NT2/D1 (cell line): ENCODE data around the gene BCDIN3D.

Experiments
- DNase-seq: peaks from one replicate; pipeline ENCODE4 v3.0.0-alpha.2; 2011; ENCODE audit warnings: low read depth, low spot score
- H3K27me3 ChIP-seq: 2 replicates; pipeline ENCODE4 v1.6.0; 2011; ENCODE audit warnings: mild to moderate bottlenecking; ENCODE audit not compliant: insufficient read length, insufficient read depth
- H3K36me3 ChIP-seq: 2 replicates; pipeline ENCODE4 v1.6.1; 2011; ENCODE audit warnings: mild to moderate bottlenecking, low read length, mixed read lengths; ENCODE audit not compliant: insufficient read depth, insufficient read length
- H3K4me1 ChIP-seq: 2 replicates; pipeline ENCODE4 v1.5.1; 2011; ENCODE audit not compliant: insufficient read depth, insufficient read length
- H3K4me3 ChIP-seq: 2 replicates; pipeline ENCODE4 v1.5.1; 2011; ENCODE audit warnings: low read depth; ENCODE audit not compliant: insufficient read length
- H3K9ac ChIP-seq: 2 replicates; pipeline ENCODE4 v1.6.0; 2011; ENCODE audit warnings: low read depth; ENCODE audit not compliant: insufficient read length
- H3K9me3 ChIP-seq: 2 replicates; pipeline ENCODE4 v1.5.1; 2011; ENCODE audit warnings: mild to moderate bottlenecking, low read length; ENCODE audit not compliant: insufficient read depth
- SUZ12 ChIP-seq: IDR thresholded peaks from 2 replicates; pipeline ENCODE4 v1.6.1; 2011; ENCODE audit not compliant: insufficient read length, insufficient read depth; ENCODE audit errors: extremely low read depth
- YY1 ChIP-seq: IDR thresholded peaks from 2 replicates; pipeline ENCODE4 v1.6.1; 2011; ENCODE audit not compliant: insufficient read length, insufficient read depth
- ZNF274 ChIP-seq: IDR thresholded peaks from 2 replicates; pipeline ENCODE4 v1.6.1; 2011; ENCODE audit warnings: mild to moderate bottlenecking, low read depth, low read length

Gene BCDIN3D

GRCh38 chr12:49805409-49805808 is 37.5 kb downstream of the BCDIN3D start:
- H3K9me3 ChIP-seq: no peaks in the 10 kb centered on the region
- no peak for DNase-seq

GRCh38 chr12:49804821-49805220 is 38.1 kb downstream of the BCDIN3D start:
- Histone ChIP-seq H3K4me3 (no peak overlapping the region), H3K9me3 (no peaks in the 10 kb centered on the region), H3K4me1 (peaks cover 26% of the 10 kb centered on the region), H3K27me3 (no peaks in the 10 kb centered on the region), H3K36me3 (peaks cover 71% of the 10 kb centered on the region), H3K9ac (no peak overlapping the region)
- TF ChIP-seq ZNF274 (no peak), YY1 (no peak), SUZ12 (no peak)
- no peak for DNase-seq

More at GRCh38 chr12:49805409-49805808, 37.5 kb downstream of the BCDIN3D start:
- TF ChIP-seq YY1: no peak
- TF ChIP-seq SUZ12: no peak
- no peak for TF ChIP-seq ZNF274
- Histone ChIP-seq H3K36me3 (peaks cover 67% of the 10 kb centered on the region), H3K4me3 (no peak overlapping the region), H3K9ac (no peak overlapping the region), H3K27me3 (no peaks in the 10 kb centered on the region), H3K4me1 (peaks cover 29% of the 10 kb centered on the region)

GRCh38 chr12:49803693-49804450 is 39.0 kb downstream of the BCDIN3D start:
- Histone ChIP-seq H3K36me3 (peaks cover 80% of the 10 kb centered on the region), H3K4me3 (no peak overlapping the region), H3K9ac (peak overlapping the region; percentile 13), H3K9me3 (no peaks in the 10 kb centered on the region), H3K4me1 (peaks cover 20% of the 10 kb centered on the region), H3K27me3 (no peaks in the 10 kb centered on the region)
- no peak for DNase-seq
- TF ChIP-seq SUZ12: no peak
- TF ChIP-seq ZNF274: no peak
- no peak for TF ChIP-seq YY1

GRCh38 chr12:49801141-49802063 is 41.5 kb downstream of the BCDIN3D start:
- Histone ChIP-seq H3K36me3 (peaks cover 95% of the 10 kb centered on the region), H3K4me1 (peaks cover 9% of the 10 kb centered on the region), H3K27me3 (no peaks in the 10 kb centered on the region), H3K4me3 (no peak overlapping the region), H3K9ac (no peak overlapping the region), H3K9me3 (no peaks in the 10 kb centered on the region)
- no peak for TF ChIP-seq YY1
- no peak for TF ChIP-seq SUZ12
- no peak for TF ChIP-seq ZNF274
- no peak for DNase-seq

- Histone ChIP-seq H3K36me3 (peaks cover 95% of the 10 kb centered on the region), H3K4me1 (peaks cover 9% of the 10 kb centered on the region), H3K9me3 (no peaks in the 10 kb centered on the region), H3K9ac (no peak overlapping the region), H3K4me3 (no peak overlapping the region), H3K27me3 (no peaks in the 10 kb centered on the region)
- TF ChIP-seq YY1 (no peak), SUZ12 (no peak), ZNF274 (no peak)
- DNase-seq: no peak
Measured at GRCh38 chr12:49800421-49801140, 42.3 kb downstream of the BCDIN3D start.

- Histone ChIP-seq H3K36me3 (peaks cover 95% of the 10 kb centered on the region), H3K4me1 (peaks cover 7% of the 10 kb centered on the region), H3K9me3 (no peaks in the 10 kb centered on the region), H3K4me3 (no peak overlapping the region), H3K9ac (no peak overlapping the region), H3K27me3 (no peaks in the 10 kb centered on the region)
- TF ChIP-seq ZNF274: no peak
- no peak for TF ChIP-seq SUZ12
- TF ChIP-seq YY1: no peak
- DNase-seq: no peak
Measured at GRCh38 chr12:49798934-49799333, 44.0 kb downstream of the BCDIN3D start.

GRCh38 chr12:49798248-49798647 is 44.7 kb downstream of the BCDIN3D start:
- no peaks in the 10 kb centered on the region for H3K9me3 ChIP-seq
- DNase-seq: no peak
- H3K4me1 ChIP-seq: peaks cover 3% of the 10 kb centered on the region
- H3K4me3 ChIP-seq: no peak overlapping the region
- H3K27me3 ChIP-seq: no peaks in the 10 kb centered on the region
- no peak overlapping the region for H3K9ac ChIP-seq
- H3K36me3 ChIP-seq: peaks cover 95% of the 10 kb centered on the region
- TF ChIP-seq ZNF274 (no peak), YY1 (no peak), SUZ12 (no peak)
